HepG2 (cell line): Measurements from ENCODE around the gene LPCAT4. TPM values are rescaled to one million over a fixed set of nuclear protein-coding genes. Genes with fewer than 3 reads are reported as not detected.
A peak's percentile ranks its signal among the peaks of the same experiment; 100 is the strongest.

Experiments
- AHR ChIP-seq: IDR thresholded peaks from 2 replicates; pipeline ENCODE4 v1.6.1; 2018; ENCODE audit warnings: missing genetic modification reagents, missing compliant biosample characterization
- ELF1 ChIP-seq: sonication (generic); formaldehyde crosslinking; IDR thresholded peaks from 2 replicates; pipeline ENCODE4 v1.4.0; 2020; ENCODE audit warnings: missing genetic modification reagents
- ETV6 ChIP-seq: sonication (generic); formaldehyde crosslinking; conservative IDR thresholded peaks from 2 replicates; pipeline ENCODE4 v1.4.0; 2020; ENCODE audit warnings: missing genetic modification reagents
- NFE2L1 ChIP-seq: sonication (generic); formaldehyde crosslinking; IDR thresholded peaks from 2 replicates; pipeline ENCODE4 v1.4.0; 2020; ENCODE audit warnings: missing genetic modification reagents, mild to moderate bottlenecking, borderline replicate concordance
- PCBP2 ChIP-seq: fragments of 200-400 bp; formaldehyde crosslinking; optimal IDR thresholded peaks from 2 replicates; pipeline ENCODE3; 2018; ENCODE audit warnings: low read length, low read depth; ENCODE audit not compliant: poor library complexity, severe bottlenecking
- POLR2G ChIP-seq: fragments of 200-400 bp; formaldehyde crosslinking; IDR thresholded peaks from 2 replicates; pipeline ENCODE4 v1.6.1; 2018; ENCODE audit warnings: mild to moderate bottlenecking, low read depth, low read length, moderate library complexity
- RBM22 ChIP-seq: fragments of 200-400 bp; formaldehyde crosslinking; optimal IDR thresholded peaks from 2 replicates; pipeline ENCODE3; 2017; ENCODE audit warnings: mild to moderate bottlenecking, low read length, moderate library complexity
- SALL2 ChIP-seq: sonication (generic); formaldehyde crosslinking; IDR thresholded peaks from 2 replicates; pipeline ENCODE4 v1.8.1; 2023; ENCODE audit warnings: mild to moderate bottlenecking, missing genetic modification reagents, inconsistent platforms
- SYNCRIP ChIP-seq: fragments of 200-400 bp; formaldehyde crosslinking; IDR thresholded peaks from 2 replicates; pipeline ENCODE4 v1.6.1; 2018; ENCODE audit warnings: mild to moderate bottlenecking, low read depth, low read length; ENCODE audit not compliant: insufficient read depth
- TRIM24 ChIP-seq: sonication (generic); formaldehyde crosslinking; IDR thresholded peaks from 2 replicates; pipeline ENCODE4 v1.8.0; 2022; ENCODE audit warnings: mild to moderate bottlenecking, missing genetic modification reagents
- XBP1 ChIP-seq: sonication (generic); formaldehyde crosslinking; IDR thresholded peaks from 2 replicates; pipeline ENCODE4 v1.5.0; 2020; ENCODE audit warnings: missing genetic modification reagents
- ZBTB49 ChIP-seq: sonication (generic); formaldehyde crosslinking; IDR thresholded peaks from 2 replicates; pipeline ENCODE4 v1.4.0; 2020; ENCODE audit warnings: missing genetic modification reagents, borderline replicate concordance
- ZNF251 ChIP-seq: sonication (generic); formaldehyde crosslinking; IDR thresholded peaks from 2 replicates; pipeline ENCODE4 v1.9.0; 2021; ENCODE audit warnings: mild to moderate bottlenecking, missing genetic modification reagents
- ZNF33B ChIP-seq: sonication (generic); formaldehyde crosslinking; IDR thresholded peaks from 2 replicates; pipeline ENCODE4 v1.5.1; 2020; ENCODE audit warnings: mild to moderate bottlenecking, missing genetic modification reagents
- ZNF567 ChIP-seq: sonication (generic); formaldehyde crosslinking; IDR thresholded peaks from 2 replicates; pipeline ENCODE4 v1.8.1; 2023; ENCODE audit warnings: mild to moderate bottlenecking, missing genetic modification reagents, borderline replicate concordance
- ZNF574 ChIP-seq: sonication (generic); formaldehyde crosslinking; IDR thresholded peaks from 2 replicates; pipeline ENCODE4 v1.4.0; 2020; ENCODE audit warnings: missing genetic modification reagents
- polyA plus RNA-seq, 8 experiments: library from polyadenylated mRNA; depleted of rRNA in 3 of 8; stranded (reverse) in 7 of 8; unstranded in 1 of 8; fragments of >200 nt; fragmentation: Illumina TruSeq in 4 of 8; extraction: Trizol in 4 of 8; gene quantifications; 2 replicates each; pipeline versions ENCODE4 v1.2.1 to v1.2.3, GENCODE V29; 2011 to 2016; ENCODE audit warnings: low read depth in 4 of 8, missing spikeins in 1 of 8, mixed read lengths in 1 of 8; ENCODE audit not compliant: insufficient read depth in 1 of 8
- total RNA-seq, 5 experiments: library from RNA; depleted of rRNA; stranded (reverse); fragments of >200 nt; fragmentation: Illumina TruSeq; extraction: Trizol; gene quantifications; 2 replicates each; pipeline ENCODE4 v1.2.3, GENCODE V29; 2016; ENCODE audit warnings: low read depth in 1 of 5
- TF ChIP-seq, protein P1 (sequence below), 2 experiments: sonication (generic) in 1 of 2; formaldehyde crosslinking in 1 of 2; IDR thresholded peaks; 2 replicates each; pipeline versions ENCODE4 v1.5.1 to v1.6.1; 2011 to 2020; ENCODE audit warnings: borderline replicate concordance in 1 of 2, low read depth in 1 of 2, low read length in 1 of 2, mild to moderate bottlenecking in 1 of 2, missing genetic modification reagents in 1 of 2, moderate library complexity in 1 of 2

LPCAT4 gene
- total and polyA plus RNA-seq, 2 of the 13 experiments (the other 11 are each of a cell fraction or from before 2014, with no cell fraction given) = 8.1 to 57.1 TPM

GRCh38 chr15:34318277-34319079 lies 48.5 kb downstream of the LPCAT4 start (continued):
- 0 out of 2 replicates have a peak, but pooled peaks have one; percentile 8 for TF ChIP-seq ZNF574
- peak; percentile 76 for TF ChIP-seq POLR2G
- TF ChIP-seq SYNCRIP = no peak
- no peak for TF ChIP-seq NFE2L1 (CRISPR knock-in tag)
- TF ChIP-seq XBP1 = no peak
- TF ChIP-seq PCBP2 = no peak
- no peak for TF ChIP-seq RBM22
- TF ChIP-seq SALL2 (CRISPR knock-in tag) = no peak
- TF ChIP-seq, protein P1, sequence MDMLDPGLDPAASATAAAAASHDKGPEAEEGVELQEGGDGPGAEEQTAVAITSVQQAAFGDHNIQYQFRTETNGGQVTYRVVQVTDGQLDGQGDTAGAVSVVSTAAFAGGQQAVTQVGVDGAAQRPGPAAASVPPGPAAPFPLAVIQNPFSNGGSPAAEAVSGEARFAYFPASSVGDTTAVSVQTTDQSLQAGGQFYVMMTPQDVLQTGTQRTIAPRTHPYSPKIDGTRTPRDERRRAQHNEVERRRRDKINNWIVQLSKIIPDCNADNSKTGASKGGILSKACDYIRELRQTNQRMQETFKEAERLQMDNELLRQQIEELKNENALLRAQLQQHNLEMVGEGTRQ (IDR thresholded peaks at IDR 0.05; ENCODE audit: low read depth, low read length) = peak; percentile 91
- TF ChIP-seq, protein P1 (CRISPR knock-in tag; IDR thresholded peaks at IDR 0.05; ENCODE audit: borderline replicate concordance) = peak; percentile 94; the same call in 1 of the 2 replicates
- TF ChIP-seq TRIM24 (CRISPR knock-in tag) = no peak
- no peak for TF ChIP-seq ZNF567
- no peak for TF ChIP-seq AHR
- peak; percentile 59 for TF ChIP-seq ELF1 (CRISPR knock-in tag)
- no peak for TF ChIP-seq ETV6 (CRISPR knock-in tag)
- no peak for TF ChIP-seq ZBTB49
- TF ChIP-seq ZNF33B (CRISPR knock-in tag) = no peak
- no peak for TF ChIP-seq ZNF251 (CRISPR knock-in tag)
